Caco-2 (cell line): Measurements from ENCODE around the gene TERC. TPM values are rescaled to one million over a fixed set of nuclear protein-coding genes. Genes with fewer than 3 reads are reported as not detected.

ENCODE experiments used
- BruUV-seq: library from RNA; stranded (reverse); fragments of 400-500 nt; replicated peaks from 2 replicates; lab custom pipeline; 2021; lab: Mats Ljungman, UMichigan
- CTCF ChIA-PET: fragments of 300-600 bp; sonication (Branson Sonifier 250); formaldehyde crosslinking; loops from one replicate; lab custom pipeline; 2022; ENCODE audit warnings: antibody characterized with exemption; lab: Charles Lee
- POLR2A ChIA-PET: fragments of 300-600 bp; sonication (Branson Sonifier 250); formaldehyde crosslinking; loops from one replicate; lab custom pipeline; 2022; ENCODE audit warnings: antibody characterized with exemption; lab: Charles Lee
- DNase-seq, 2 experiments: peaks; one replicate each; pipeline versions ENCODE4 v3.0.0 to v3.0.0-alpha.2; 2020 to 2022
- H3K27me3 ChIP-seq: replicated peaks from 2 replicates; pipeline ENCODE4 v1.6.0; 2011; ENCODE audit warnings: low read length; ENCODE audit not compliant: control insufficient read depth, insufficient read depth
- H3K36me3 ChIP-seq: 2 replicates; pipeline ENCODE4 v1.5.1; 2011; ENCODE audit warnings: low read length; ENCODE audit not compliant: control insufficient read depth, insufficient read depth
- H3K4me1 ChIP-seq: fragments of 250-450 bp; sonication (Bioruptor Pico); 2 replicates; pipeline ENCODE4 v1.5.1; 2020; ENCODE audit warnings: mild to moderate bottlenecking
- H3K4me3 ChIP-seq: 2 replicates; pipeline ENCODE4 v1.5.1; 2011; ENCODE audit warnings: low read depth, mild to moderate bottlenecking, control low read depth, low read length
- H3K9me3 ChIP-seq: fragments of 250-450 bp; sonication (Bioruptor Pico); 2 replicates; pipeline ENCODE4 v1.5.1; 2020; ENCODE audit warnings: mild to moderate bottlenecking, moderate library complexity
- H3K27ac Mint-ChIP-seq: one replicate; pipeline ENCODE4 v1.8.0; 2022; ENCODE audit warnings: mixed read lengths; ENCODE audit not compliant: unreplicated experiment
- H3K27me3 Mint-ChIP-seq: one replicate; pipeline ENCODE4 v1.8.0; 2022; ENCODE audit warnings: mixed read lengths; ENCODE audit not compliant: insufficient read depth, unreplicated experiment
- H3K36me3 Mint-ChIP-seq: one replicate; pipeline ENCODE4 v1.8.0; 2022; ENCODE audit warnings: mild to moderate bottlenecking, mixed read lengths; ENCODE audit not compliant: insufficient read depth, unreplicated experiment
- H3K4me1 Mint-ChIP-seq: one replicate; pipeline ENCODE4 v1.8.0; 2022; ENCODE audit warnings: low read depth, mixed read lengths; ENCODE audit not compliant: unreplicated experiment
- H3K4me3 Mint-ChIP-seq: one replicate; pipeline ENCODE4 v1.8.0; 2022; ENCODE audit warnings: mild to moderate bottlenecking, moderate library complexity, mixed read lengths; ENCODE audit not compliant: unreplicated experiment
- H3K9me3 Mint-ChIP-seq: one replicate; pipeline ENCODE4 v1.8.0; 2022; ENCODE audit warnings: mixed read lengths; ENCODE audit not compliant: unreplicated experiment
- intact Hi-C: fragments of 100-400 bp; cut with micrococcal nuclease; formaldehyde crosslinking; loops from one replicate; pipeline ENCODE4 v1.10.0; 2022; ENCODE audit not compliant: unreplicated experiment
- total RNA-seq: library from RNA; stranded (reverse); gene quantifications from 2 replicates; pipeline ENCODE4 v1.2.3, GENCODE V29; 2022
- TF ChIP-seq, protein P1 (sequence below), 2 experiments: fragments of 200-600 bp in 1 of 2; IDR thresholded peaks; 1 replicate in 1 of 2; 2 replicates in 1 of 2; pipeline versions ENCODE4 v1.5.1 to v1.8.0; 2011 to 2022; ENCODE audit warnings: antibody characterized with exemption in 1 of 2, control low read depth in 1 of 2, inconsistent platforms in 1 of 2, low read depth in 1 of 2, low read length in 1 of 2, mild to moderate bottlenecking in 1 of 2, moderate library complexity in 1 of 2; ENCODE audit not compliant: insufficient read depth in 1 of 2, severe bottlenecking in 1 of 2, unreplicated experiment in 1 of 2

The TERC gene
- total RNA-seq, 1 experiment from 2014 or later, result 17.1 TPM

DNA sequence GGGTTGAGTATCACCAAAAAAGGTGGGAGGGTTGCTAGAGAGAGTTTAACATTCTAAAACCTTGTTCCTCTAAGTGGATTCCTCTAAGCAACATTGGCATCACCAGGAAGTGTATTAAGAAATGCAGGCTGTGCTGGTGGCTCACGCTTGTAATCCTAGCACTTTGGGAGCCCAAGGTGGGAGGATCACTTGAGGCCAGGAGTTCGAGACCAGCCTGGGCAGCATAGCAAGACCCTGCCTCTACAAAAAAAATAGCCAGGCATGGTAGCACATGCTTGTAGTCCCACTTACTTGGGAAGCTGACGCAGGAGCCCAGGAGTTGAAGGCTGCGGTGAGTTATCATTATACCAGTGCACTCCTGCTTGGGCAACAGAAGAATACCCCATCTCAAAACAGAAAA lies 13.0 kb upstream of the TERC start:
- intact Hi-C loops, result no loop called here
- CTCF ChIA-PET, result no interaction called here
- BruUV-seq, result no TSS peak
- no peak for DNase-seq
- H3K9me3 Mint-ChIP-seq, result no peaks in the 10 kb centered on the region
- peaks cover 67% of the 10 kb centered on the region for H3K36me3 Mint-ChIP-seq
- Histone ChIP-seq H3K4me1 (no peaks in the 10 kb centered on the region), H3K4me3 (no peak overlapping the region), H3K36me3 (no peaks in the 10 kb centered on the region), H3K27me3 (no peaks in the 10 kb centered on the region), H3K9me3 (no peaks in the 10 kb centered on the region)
- H3K4me3 Mint-ChIP-seq, result no peak overlapping the region
- no peaks in the 10 kb centered on the region for H3K27me3 Mint-ChIP-seq
- TF ChIP-seq, protein P1, sequence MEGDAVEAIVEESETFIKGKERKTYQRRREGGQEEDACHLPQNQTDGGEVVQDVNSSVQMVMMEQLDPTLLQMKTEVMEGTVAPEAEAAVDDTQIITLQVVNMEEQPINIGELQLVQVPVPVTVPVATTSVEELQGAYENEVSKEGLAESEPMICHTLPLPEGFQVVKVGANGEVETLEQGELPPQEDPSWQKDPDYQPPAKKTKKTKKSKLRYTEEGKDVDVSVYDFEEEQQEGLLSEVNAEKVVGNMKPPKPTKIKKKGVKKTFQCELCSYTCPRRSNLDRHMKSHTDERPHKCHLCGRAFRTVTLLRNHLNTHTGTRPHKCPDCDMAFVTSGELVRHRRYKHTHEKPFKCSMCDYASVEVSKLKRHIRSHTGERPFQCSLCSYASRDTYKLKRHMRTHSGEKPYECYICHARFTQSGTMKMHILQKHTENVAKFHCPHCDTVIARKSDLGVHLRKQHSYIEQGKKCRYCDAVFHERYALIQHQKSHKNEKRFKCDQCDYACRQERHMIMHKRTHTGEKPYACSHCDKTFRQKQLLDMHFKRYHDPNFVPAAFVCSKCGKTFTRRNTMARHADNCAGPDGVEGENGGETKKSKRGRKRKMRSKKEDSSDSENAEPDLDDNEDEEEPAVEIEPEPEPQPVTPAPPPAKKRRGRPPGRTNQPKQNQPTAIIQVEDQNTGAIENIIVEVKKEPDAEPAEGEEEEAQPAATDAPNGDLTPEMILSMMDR (IDR thresholded peaks at IDR 0.05; ENCODE audit: insufficient read depth in 1 of 2, low read depth in 1 of 2, low read length in 1 of 2, severe bottlenecking in 1 of 2, unreplicated experiment in 1 of 2), result no peak
- H3K27ac Mint-ChIP-seq, result no peak overlapping the region
- POLR2A ChIA-PET, result no interaction called here
- peaks cover 5% of the 10 kb centered on the region for H3K4me1 Mint-ChIP-seq

DNA sequence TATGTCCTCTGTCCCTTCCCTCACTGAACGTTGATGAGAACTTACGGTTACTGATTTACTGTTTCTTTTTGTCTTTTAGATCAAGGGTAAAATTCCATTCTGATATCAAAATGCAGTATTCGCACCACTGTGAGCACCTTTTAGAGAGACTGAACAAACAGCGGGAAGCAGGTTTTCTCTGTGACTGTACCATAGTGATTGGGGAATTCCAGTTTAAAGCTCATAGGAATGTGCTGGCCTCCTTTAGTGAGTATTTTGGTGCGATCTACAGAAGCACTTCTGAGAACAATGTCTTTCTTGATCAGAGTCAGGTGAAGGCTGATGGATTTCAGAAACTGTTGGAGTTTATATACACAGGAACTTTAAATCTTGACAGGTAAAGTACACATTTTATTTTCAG lies 9.3 kb upstream of the TERC start:
- H3K4me1 Mint-ChIP-seq, result peaks cover 5% of the 10 kb centered on the region
- Histone ChIP-seq H3K4me1 (no peaks in the 10 kb centered on the region), H3K36me3 (no peaks in the 10 kb centered on the region), H3K4me3 (peak overlapping the region; percentile 90), H3K27me3 (no peaks in the 10 kb centered on the region), H3K9me3 (no peaks in the 10 kb centered on the region)
- DNase-seq, result no peak
- H3K36me3 Mint-ChIP-seq, result peaks cover 57% of the 10 kb centered on the region
- H3K27me3 Mint-ChIP-seq, result no peaks in the 10 kb centered on the region
- peak overlapping the region; percentile 94 for H3K4me3 Mint-ChIP-seq
- H3K27ac Mint-ChIP-seq, result peak overlapping the region; percentile 98
- CTCF ChIA-PET, result no interaction called here
- H3K9me3 Mint-ChIP-seq, result no peaks in the 10 kb centered on the region
- TF ChIP-seq, protein P1 (IDR thresholded peaks at IDR 0.05; ENCODE audit: insufficient read depth in 1 of 2, low read depth in 1 of 2, low read length in 1 of 2, severe bottlenecking in 1 of 2, unreplicated experiment in 1 of 2), result no peak
- TSS peak; percentile 33 for BruUV-seq
- intact Hi-C loops, result no loop called here
- POLR2A ChIA-PET, result interaction anchor here (0.8 to 1.4 kb wide), 3 partner anchors 9 to 24 kb away, joined by 5 to 12 read pairs (median 6); partner anchors contain the start of gene TERC

DNA sequence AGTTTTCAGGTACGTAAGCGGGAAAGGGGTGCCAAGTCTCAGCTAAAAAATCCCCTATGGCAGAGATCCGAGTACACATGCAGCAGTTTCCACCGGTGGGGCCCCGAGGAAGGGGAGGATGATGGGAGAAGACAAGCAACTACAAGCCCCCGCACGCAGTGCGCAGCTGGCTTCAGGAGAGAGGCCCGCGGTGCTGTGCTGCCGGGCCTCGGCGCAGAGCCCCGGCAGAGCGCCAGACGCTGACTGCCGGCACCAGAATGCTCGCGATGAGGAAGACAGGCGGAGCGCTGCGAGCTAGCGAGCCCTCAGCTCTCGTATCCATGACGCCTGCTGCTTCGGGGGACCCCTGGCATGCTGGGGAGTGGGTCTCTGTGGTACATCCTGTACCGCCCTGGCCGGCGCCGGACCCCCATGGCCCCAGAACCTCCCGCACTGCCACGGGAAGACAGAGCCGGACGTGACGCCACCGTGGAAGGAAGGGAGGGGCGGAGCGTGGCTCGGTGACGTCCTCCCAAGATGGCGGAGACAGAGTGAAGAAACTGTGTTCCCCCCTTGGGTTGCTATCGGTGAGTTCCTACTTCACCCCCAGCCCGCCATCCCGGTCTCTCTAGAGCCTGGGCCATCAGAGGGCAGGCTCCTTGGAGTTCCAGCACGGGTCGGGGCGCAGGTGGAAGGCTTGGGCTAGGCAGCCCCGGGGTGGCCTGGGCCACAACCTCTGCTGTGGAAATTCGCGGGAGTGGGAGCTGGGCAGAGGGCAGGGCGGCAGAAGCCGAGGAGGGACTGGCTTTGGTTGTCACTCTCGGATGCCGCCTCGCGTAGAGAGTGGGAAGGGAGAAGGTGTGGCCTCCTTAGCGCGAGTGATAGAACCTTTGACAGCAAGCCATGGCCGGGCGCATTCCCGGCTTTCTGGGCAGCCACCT lies 8.3 kb upstream of the TERC start, which contains the start of gene MYNN:
TSS of gene MYNN (plus strand) at position 500 of the 920 bp plus-strand sequence. CDS start 900 bp downstream, outside the sequence.
- intact Hi-C loops, result loop anchor here (1.0 to 2.0 kb wide), 2 partner anchors 10 to 194 kb away; partner anchors contain the start of gene SEC62
- no peaks in the 10 kb centered on the region for H3K36me3 ChIP-seq
- no peaks in the 10 kb centered on the region for H3K9me3 ChIP-seq
- H3K27me3 ChIP-seq, result no peaks in the 10 kb centered on the region
- H3K4me3 ChIP-seq, result peak within 1 kb of the TSS; percentile 90
- peaks cover 50% of the 10 kb centered on the region for H3K36me3 Mint-ChIP-seq
- no peaks in the 10 kb centered on the region for H3K27me3 Mint-ChIP-seq
- POLR2A ChIA-PET, result interaction anchor here (0.8 to 1.4 kb wide), 3 partner anchors 8 to 25 kb away, joined by 5 to 12 read pairs (median 6); partner anchors contain the start of gene TERC
- H3K4me1 ChIP-seq, result no peaks in the 10 kb centered on the region
- DNase-seq, result peak; percentile 89 to 92
- H3K27ac Mint-ChIP-seq, result peak within 1 kb of the TSS; percentile 98
- H3K4me3 Mint-ChIP-seq, result peak within 1 kb of the TSS; percentile 94
- TSS peak; percentile 96 for BruUV-seq
- H3K4me1 Mint-ChIP-seq, result peaks cover 5% of the 10 kb centered on the region
- TF ChIP-seq, protein P1 (IDR thresholded peaks at IDR 0.05; ENCODE audit: insufficient read depth in 1 of 2, low read depth in 1 of 2, low read length in 1 of 2, severe bottlenecking in 1 of 2, unreplicated experiment in 1 of 2), result peak in 1 of 2 experiments; percentile 24
- no peaks in the 10 kb centered on the region for H3K9me3 Mint-ChIP-seq
- CTCF ChIA-PET, result no interaction called here
